GM08714 (cell line): ENCODE measurements around the gene SERPINB11.
"Not testable (repeated sequence)": the region's sequence is repeated elsewhere in the genome, so short reads cannot be mapped to it uniquely, and the experiment has no call there.

ENCODE experiments used
- H3K4me3 ChIP-seq: fragments of 200-500 bp; sonication (Bioruptor generic); 2 replicates; pipeline ENCODE4 v1.5.1; 2014; ENCODE audit warnings: mild to moderate bottlenecking, low read length, inconsistent platforms
- ZNF274 ChIP-seq: IDR thresholded peaks from 2 replicates; pipeline ENCODE4 v1.6.1; 2012; ENCODE audit warnings: mild to moderate bottlenecking, low read depth, low read length

SERPINB11 gene

DNA sequence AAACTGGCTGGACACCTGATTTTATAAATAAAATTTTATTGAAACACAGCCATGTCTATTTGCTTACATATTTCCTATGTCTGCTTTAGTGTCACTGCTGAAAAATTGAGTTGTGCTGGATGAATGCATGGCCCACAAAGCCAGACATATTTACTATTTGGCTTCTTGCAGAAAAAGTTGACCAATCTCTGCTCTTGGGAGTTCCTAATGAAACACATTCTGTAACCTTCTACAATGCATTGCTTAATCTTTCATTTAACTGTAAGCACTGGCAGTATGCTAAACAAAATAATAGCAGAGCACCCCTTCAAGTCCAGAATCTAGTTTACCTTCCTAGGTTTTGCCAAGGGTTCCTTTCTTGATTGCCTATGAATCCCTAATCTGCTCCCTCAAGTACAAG lies 54.8 kb downstream of the SERPINB11 start:
- TF ChIP-seq ZNF274: no peak
- no peak overlapping the region for H3K4me3 ChIP-seq

DNA sequence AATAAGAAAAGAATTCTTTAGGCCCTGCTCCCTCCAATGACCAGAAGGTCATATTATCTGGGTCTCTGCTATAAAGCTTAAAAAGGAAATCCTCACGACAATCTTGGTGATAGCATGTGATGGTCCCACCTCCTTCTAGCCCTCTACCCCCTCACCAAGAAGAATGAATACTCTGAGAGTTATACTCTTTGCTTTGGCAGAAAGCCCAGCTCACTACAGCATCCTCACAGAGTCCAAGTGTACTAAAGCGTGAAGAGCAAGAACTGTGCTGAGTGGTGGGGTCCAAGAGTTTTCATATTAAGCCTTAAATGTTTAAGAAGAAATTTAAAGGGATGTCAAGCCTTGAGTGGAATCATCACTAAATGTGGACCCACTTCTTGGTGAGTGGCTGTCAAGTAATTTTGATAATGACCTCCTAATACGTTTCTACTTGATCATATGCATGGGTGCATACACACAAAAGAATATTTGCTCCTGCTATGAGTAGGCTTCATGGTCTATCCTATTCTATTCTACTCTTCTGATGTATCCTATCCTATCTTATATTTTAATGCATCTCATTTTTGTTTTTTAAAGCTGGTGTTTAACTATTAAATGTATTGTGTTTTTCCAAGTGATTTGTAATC lies 56.0 kb downstream of the SERPINB11 start:
- TF ChIP-seq ZNF274: no peak
- no peak overlapping the region for H3K4me3 ChIP-seq

DNA sequence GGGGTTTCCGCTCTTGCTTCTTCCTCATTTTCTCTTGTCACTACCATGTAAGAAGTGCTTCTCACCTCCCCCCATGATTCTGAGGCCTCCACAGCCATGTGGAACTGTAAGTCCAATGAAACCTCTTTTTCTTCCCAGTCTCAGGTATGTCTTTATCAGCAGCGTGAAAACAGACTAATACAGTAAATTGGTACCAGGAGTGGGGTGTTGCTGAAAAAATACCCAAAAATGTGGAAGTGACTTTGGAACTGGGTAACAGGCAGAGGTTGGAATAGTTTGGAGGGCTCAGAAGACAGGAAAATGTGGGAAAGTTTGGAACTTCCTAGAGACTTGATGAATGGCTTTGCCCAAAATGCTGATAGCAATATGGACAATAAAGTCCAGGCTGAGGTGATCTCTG lies 57.0 kb downstream of the SERPINB11 start:
- H3K4me3 ChIP-seq: not testable (repeated sequence)

DNA sequence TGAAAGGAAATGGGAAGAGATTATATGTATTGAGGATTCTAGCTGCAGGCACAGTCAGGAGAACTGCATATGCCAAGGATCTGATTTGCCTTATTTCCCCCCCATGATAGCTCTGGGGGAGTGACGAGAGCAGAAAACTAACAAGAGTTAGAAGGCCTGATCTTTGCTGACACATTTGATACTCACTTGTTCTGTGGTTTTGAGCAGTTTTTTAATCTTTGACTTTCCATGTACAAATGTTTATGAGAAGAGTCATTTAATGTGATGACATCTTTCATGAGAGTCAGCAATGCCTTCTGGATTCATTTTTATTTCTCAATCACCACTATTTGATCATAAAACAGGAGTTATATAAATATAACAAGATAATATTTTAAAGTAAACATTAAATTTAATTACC lies 59.8 kb downstream of the SERPINB11 start:
- H3K4me3 ChIP-seq: no peak overlapping the region
- no peak for TF ChIP-seq ZNF274

DNA sequence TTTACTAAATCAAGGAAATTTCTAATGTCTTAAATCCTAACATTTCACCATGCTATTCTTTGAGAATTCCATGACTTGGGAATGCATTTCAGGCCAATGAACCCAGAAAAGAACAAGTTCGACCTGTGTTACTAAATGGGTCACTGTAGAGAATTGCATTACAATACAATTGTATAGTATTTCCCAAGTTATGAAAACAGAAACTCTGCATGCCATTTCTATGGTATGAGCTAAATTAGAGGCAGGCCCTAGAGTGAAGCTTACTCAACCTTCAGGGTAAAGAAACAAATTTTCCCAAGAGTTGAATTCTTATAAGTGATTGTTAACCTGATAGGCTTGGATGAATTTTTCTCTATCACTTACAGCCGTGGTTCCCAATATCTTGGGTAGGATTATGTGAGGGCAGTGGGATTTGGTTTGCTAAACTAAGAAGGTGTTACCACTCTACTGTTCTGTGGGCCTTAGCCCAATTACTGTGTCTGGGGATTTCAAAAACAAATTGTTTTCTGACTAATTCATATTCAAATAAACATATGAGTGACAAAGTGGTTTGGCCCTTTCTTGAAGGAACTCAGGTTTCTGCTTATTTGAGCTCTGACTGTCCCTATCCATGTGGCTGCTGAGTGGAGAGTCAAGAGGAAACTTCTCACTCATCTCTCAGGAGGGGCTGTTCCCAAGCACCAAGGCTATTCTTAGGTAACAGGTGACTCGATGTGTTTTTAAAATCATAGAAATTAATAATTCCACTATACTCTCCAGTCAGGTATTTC lies 61.3 kb downstream of the SERPINB11 start:
- no peak for TF ChIP-seq ZNF274
- H3K4me3 ChIP-seq: no peak overlapping the region

DNA sequence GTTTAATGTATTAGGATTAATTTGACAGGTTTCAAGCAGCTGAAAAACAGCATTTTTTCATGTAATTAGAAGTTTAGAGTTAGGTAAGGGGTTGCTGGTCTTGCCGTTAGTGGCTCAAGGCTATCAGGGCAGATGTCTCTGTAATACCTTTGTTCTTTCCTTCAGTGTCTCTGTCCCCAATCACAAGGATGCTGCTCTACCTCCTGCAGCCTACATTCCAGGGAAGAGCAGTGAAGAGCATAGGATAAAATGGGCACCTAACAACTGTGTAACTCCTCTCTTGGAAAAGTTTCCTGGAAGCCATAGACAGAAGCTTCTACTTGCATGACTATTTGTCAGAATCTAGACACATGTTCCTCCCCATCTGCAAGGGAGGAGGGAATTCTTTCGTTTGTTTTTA lies 63.1 kb downstream of the SERPINB11 start:
- no peak overlapping the region for H3K4me3 ChIP-seq
- TF ChIP-seq ZNF274: no peak
